Measurements from ENCODE around the gene SH3GL1. TPM values are rescaled to one million over a fixed set of nuclear protein-coding genes. Genes with fewer than 3 reads are reported as not detected.
A peak's percentile ranks its signal among the peaks of the same experiment; 100 is the strongest.

The SH3GL1 gene
- total and polyA plus RNA-seq, 2 donors from 2014 or later = 34.8 to 52.7 TPM

- H3K27me3 ChIP-seq (ENCODE audit: control insufficient read depth, insufficient read depth, low read length) = no peaks in the 10 kb centered on the region
- H3K4me3 ChIP-seq (ENCODE audit: low read length in 3 of 3) = no peak overlapping the region
- intact Hi-C loops (cut with DNase I) = no loop called here
- no peak overlapping the region for H3K27ac ChIP-seq (ENCODE audit: low read depth in 2 of 2, low read length in 2 of 2)
- H3K4me1 ChIP-seq (ENCODE audit: control insufficient read depth in 2 of 3, insufficient read depth in 2 of 3, low read depth in 1 of 3, low read length in 3 of 3) = peaks cover 0 to 10% (median 0%) of the 10 kb centered on the region in 3 donors
- DNase-seq (peak; percentile 83 to 96 (median 88)), FAIRE-seq (no peak)
- H3K36me3 ChIP-seq (ENCODE audit: control insufficient read depth in 2 of 3, insufficient read depth in 3 of 3, low read length in 3 of 3) = no peaks in the 10 kb centered on the region
- no peak overlapping the region for H3K9ac ChIP-seq (ENCODE audit: low read length in 3 of 3)
- TF ChIP-seq, protein P1, sequence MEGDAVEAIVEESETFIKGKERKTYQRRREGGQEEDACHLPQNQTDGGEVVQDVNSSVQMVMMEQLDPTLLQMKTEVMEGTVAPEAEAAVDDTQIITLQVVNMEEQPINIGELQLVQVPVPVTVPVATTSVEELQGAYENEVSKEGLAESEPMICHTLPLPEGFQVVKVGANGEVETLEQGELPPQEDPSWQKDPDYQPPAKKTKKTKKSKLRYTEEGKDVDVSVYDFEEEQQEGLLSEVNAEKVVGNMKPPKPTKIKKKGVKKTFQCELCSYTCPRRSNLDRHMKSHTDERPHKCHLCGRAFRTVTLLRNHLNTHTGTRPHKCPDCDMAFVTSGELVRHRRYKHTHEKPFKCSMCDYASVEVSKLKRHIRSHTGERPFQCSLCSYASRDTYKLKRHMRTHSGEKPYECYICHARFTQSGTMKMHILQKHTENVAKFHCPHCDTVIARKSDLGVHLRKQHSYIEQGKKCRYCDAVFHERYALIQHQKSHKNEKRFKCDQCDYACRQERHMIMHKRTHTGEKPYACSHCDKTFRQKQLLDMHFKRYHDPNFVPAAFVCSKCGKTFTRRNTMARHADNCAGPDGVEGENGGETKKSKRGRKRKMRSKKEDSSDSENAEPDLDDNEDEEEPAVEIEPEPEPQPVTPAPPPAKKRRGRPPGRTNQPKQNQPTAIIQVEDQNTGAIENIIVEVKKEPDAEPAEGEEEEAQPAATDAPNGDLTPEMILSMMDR (IDR thresholded peaks at IDR 0.05; ENCODE audit: borderline replicate concordance, extremely low read depth, insufficient read depth) = no peak
- no peaks in the 10 kb centered on the region for H3K9me3 ChIP-seq (ENCODE audit: control insufficient read depth in 2 of 3, insufficient read depth in 1 of 3, low read length in 3 of 3)
These were observed 73.0 kb downstream of the SH3GL1 start for GRCh38 chr19:4327252-4327876.

DNA sequence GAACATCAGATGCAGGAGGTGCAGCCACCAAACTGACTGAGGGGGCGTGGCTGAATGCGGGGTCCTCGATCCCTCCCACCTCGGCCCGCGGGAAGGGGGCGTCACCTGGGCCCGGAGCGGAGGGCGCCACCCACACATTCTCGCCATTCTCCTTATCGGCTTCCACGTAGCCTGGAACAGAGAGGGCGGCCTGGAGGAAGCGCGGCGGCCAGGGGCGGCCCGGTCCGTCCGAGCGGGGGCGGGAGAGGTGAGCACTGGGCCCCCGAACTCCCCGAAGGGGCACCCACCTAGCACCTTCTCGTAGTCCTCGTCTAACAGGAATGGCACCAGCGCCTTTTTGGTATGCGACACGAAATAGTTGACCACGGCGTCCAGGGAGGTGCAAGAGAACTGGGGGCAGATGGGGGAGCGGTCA, 73.5 kb downstream of the SH3GL1 start:
- peak in 4 of 5 donors; percentile 44 to 85 (median 58) for DNase-seq

DNA sequence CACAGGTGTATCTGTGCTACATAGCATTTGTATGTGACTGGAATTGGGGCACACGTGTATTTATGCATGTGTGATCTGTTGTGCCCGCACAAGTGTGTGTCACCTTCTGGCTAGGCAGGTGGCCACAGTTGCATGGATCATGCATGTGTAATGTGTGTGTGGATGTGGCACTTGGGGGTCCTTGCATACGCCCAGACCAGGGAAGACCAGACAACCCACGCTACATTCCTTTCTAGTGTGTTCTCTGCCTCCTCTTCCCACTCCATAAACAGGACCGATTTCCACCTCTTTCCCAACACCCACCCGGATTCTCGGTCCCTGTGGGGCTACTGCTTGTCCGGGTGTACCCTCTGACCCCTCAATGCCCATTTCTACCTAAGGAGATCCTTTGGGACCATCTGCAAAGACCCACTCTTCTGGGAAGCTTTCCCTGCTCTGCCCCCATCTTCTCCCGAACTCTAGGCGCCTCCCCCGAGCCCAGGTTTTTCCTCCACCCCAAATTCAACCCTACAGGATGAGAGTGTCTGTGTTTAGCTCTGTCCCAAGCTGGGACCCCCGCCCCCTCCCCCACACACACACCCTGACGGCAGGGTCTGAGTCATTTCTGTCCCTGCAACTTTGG, 74.0 kb downstream of the SH3GL1 start:
- TF ChIP-seq, protein P1 (IDR thresholded peaks at IDR 0.05; ENCODE audit: borderline replicate concordance, extremely low read depth, insufficient read depth) = no peak
- H3K4me1 ChIP-seq (ENCODE audit: control insufficient read depth in 2 of 3, insufficient read depth in 2 of 3, low read depth in 1 of 3, low read length in 3 of 3) = peaks cover 0 to 10% (median 0%) of the 10 kb centered on the region in 3 donors
- intact Hi-C loops (cut with DNase I) = no loop called here
- no peaks in the 10 kb centered on the region for H3K27me3 ChIP-seq (ENCODE audit: control insufficient read depth, insufficient read depth, low read length)
- no peaks in the 10 kb centered on the region for H3K9me3 ChIP-seq (ENCODE audit: control insufficient read depth in 2 of 3, insufficient read depth in 1 of 3, low read length in 3 of 3)
- H3K9ac ChIP-seq (ENCODE audit: low read length in 3 of 3) = no peak overlapping the region
- FAIRE-seq (no peak), DNase-seq (no peak)
- H3K27ac ChIP-seq (ENCODE audit: low read depth in 2 of 2, low read length in 2 of 2) = no peak overlapping the region
- H3K4me3 ChIP-seq (ENCODE audit: low read length in 3 of 3) = no peak overlapping the region
- H3K36me3 ChIP-seq (ENCODE audit: control insufficient read depth in 2 of 3, insufficient read depth in 3 of 3, low read length in 3 of 3) = no peaks in the 10 kb centered on the region

More for the DNA sequence above, 73.5 kb downstream of the SH3GL1 start:
- FAIRE-seq = no peak
- Histone ChIP-seq H3K27ac (ENCODE audit: low read depth in 2 of 2, low read length in 2 of 2) (no peak overlapping the region), H3K27me3 (ENCODE audit: control insufficient read depth, insufficient read depth, low read length) (no peaks in the 10 kb centered on the region), H3K9ac (ENCODE audit: low read length in 3 of 3) (no peak overlapping the region), H3K4me1 (ENCODE audit: control insufficient read depth in 2 of 3, insufficient read depth in 2 of 3, low read depth in 1 of 3, low read length in 3 of 3) (peaks cover 0 to 10% (median 0%) of the 10 kb centered on the region in 3 donors), H3K9me3 (ENCODE audit: control insufficient read depth in 2 of 3, insufficient read depth in 1 of 3, low read length in 3 of 3) (no peaks in the 10 kb centered on the region), H3K4me3 (ENCODE audit: low read length in 3 of 3) (no peak overlapping the region), H3K36me3 (ENCODE audit: control insufficient read depth in 2 of 3, insufficient read depth in 3 of 3, low read length in 3 of 3) (no peaks in the 10 kb centered on the region)
- TF ChIP-seq, protein P1 (IDR thresholded peaks at IDR 0.05; ENCODE audit: borderline replicate concordance, extremely low read depth, insufficient read depth) = no peak
- intact Hi-C loops (cut with DNase I) = no loop called here

Data from kidney (tissue), 14 donors.